Uterus (tissue), 4 donors: ENCODE results near the gene PYGO2. TPM values are rescaled to one million over a fixed set of nuclear protein-coding genes. Genes with fewer than 3 reads are reported as not detected.
A peak's percentile ranks its signal among the peaks of the same experiment; 100 is the strongest.

Source experiments
- DNase-seq, 2 donors: peaks; one replicate each; pipeline ENCODE4 v3.0.0-alpha.2; 2019 to 2020
- H3K27ac ChIP-seq, 2 donors: fragments of 200-600 bp; sonication (generic); 1 replicate in 1 of 2; 2 replicates in 1 of 2; pipeline ENCODE4 v1.5.1; 2016 to 2018
- H3K27me3 ChIP-seq, 2 donors: fragments of 200-600 bp; sonication (generic); one replicate each; pipeline ENCODE4 v1.5.1; 2018 to 2019; ENCODE audit warnings: control low read depth in 1 of 2
- H3K36me3 ChIP-seq, 2 donors: fragments of 200-600 bp; sonication (generic); one replicate each; pipeline ENCODE4 v1.5.1; 2019; ENCODE audit warnings: control low read depth in 1 of 2
- H3K4me1 ChIP-seq, 2 donors: fragments of 200-600 bp; sonication (generic); one replicate each; pipeline ENCODE4 v1.5.1; 2018 to 2019; ENCODE audit warnings: control low read depth in 1 of 2
- H3K4me3 ChIP-seq, 2 donors: fragments of 200-600 bp; sonication (generic); 1 replicate in 1 of 2; 2 replicates in 1 of 2; pipeline ENCODE4 v1.5.1; 2018 to 2019; ENCODE audit warnings: mild to moderate bottlenecking in 1 of 2
- H3K9me3 ChIP-seq, 2 donors: fragments of 200-600 bp; sonication (generic); one replicate each; pipeline ENCODE4 v1.5.1; 2019; ENCODE audit warnings: control low read depth in 1 of 2
- POLR2A ChIP-seq, 2 donors: fragments of 450-650 bp; IDR thresholded peaks; one replicate each; pipeline ENCODE4 v1.6.1; 2016; ENCODE audit warnings: antibody characterized with exemption in 2 of 2, mild to moderate bottlenecking in 1 of 2, moderate library complexity in 1 of 2
- intact Hi-C: fragments of 100-400 bp; cut with DNase I; formaldehyde crosslinking; loops from one replicate; pipeline ENCODE4 v1.15.1; 2023; ENCODE audit warnings: low total_unique reads
- total RNA-seq, 4 donors: library from RNA; depleted of rRNA in 3 of 4; stranded (reverse); fragments of >200 nt in 3 of 4; gene quantifications; one replicate each; pipeline versions ENCODE4 v1.1.0 to v1.2.4, GENCODE V29; 2014 to 2023
- TF ChIP-seq, protein P1 (sequence below), 4 experiments: fragments of 200-600 bp in 2 of 4; fragments of 450-650 bp in 2 of 4; sonication (generic) in 2 of 4; IDR thresholded peaks; one replicate each; pipeline ENCODE4 v1.5.1; 2016 to 2019; ENCODE audit warnings: antibody characterized with exemption in 4 of 4, mild to moderate bottlenecking in 2 of 4, moderate library complexity in 1 of 4
- donor health status: DM: yes; HTN: yes; CAD: no.

Gene PYGO2
- total RNA-seq, 4 donors from 2014 or later: 10.0 to 36.4 (median 15.9) TPM

DNA sequence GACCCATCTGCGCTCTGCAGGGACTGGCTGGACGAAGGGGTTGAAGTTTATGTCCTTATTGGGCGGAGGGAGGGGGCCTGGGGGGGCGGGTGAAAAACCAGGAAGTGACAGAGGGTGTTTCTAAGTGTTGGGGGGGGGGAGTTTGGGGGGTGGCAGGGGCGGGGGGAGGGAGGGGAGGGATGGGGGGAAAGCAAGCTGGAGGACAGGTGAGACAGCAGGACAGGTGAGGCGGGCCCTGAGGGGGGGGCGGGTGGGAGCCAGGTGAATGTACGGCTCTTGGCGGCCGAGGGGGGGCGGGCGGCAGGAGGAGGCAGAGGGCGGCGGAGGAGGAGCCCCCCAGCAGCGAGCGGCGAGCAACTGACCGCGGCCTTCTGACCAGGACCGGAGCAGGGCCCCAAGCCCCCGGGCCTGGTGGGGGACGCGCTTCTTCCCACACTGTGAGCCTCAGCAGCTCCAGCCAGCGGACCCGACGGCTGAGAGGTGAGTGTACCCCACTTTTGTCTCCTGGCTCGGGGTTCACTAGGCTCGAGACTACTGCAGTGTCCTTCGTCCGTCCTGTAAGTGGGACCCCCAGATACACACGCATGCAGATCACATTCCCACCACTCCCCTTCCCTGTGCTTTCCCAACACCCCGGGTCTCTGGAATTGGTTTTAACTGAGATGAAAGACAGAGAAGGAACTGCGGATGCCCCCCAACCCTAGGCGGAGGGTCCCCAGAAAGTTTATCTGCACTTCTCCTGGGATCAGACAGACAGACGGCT lies 41.1 kb upstream of the PYGO2 start, which contains the start of gene ZBTB7B:
ZBTB7B (plus strand) TSS at position 339 of the 763 bp plus-strand sequence. CDS start 11,859 bp downstream, outside the sequence.
- no peaks in the 10 kb centered on the region for H3K36me3 ChIP-seq
- intact Hi-C loops: no loop called here
- DNase-seq: peak in 1 of 2 donors; percentile 58
- H3K9me3 ChIP-seq: no peaks in the 10 kb centered on the region
- TF ChIP-seq POLR2A (IDR thresholded peaks at IDR 0.05): no peak
- TF ChIP-seq, protein P1, sequence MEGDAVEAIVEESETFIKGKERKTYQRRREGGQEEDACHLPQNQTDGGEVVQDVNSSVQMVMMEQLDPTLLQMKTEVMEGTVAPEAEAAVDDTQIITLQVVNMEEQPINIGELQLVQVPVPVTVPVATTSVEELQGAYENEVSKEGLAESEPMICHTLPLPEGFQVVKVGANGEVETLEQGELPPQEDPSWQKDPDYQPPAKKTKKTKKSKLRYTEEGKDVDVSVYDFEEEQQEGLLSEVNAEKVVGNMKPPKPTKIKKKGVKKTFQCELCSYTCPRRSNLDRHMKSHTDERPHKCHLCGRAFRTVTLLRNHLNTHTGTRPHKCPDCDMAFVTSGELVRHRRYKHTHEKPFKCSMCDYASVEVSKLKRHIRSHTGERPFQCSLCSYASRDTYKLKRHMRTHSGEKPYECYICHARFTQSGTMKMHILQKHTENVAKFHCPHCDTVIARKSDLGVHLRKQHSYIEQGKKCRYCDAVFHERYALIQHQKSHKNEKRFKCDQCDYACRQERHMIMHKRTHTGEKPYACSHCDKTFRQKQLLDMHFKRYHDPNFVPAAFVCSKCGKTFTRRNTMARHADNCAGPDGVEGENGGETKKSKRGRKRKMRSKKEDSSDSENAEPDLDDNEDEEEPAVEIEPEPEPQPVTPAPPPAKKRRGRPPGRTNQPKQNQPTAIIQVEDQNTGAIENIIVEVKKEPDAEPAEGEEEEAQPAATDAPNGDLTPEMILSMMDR (IDR thresholded peaks at IDR 0.05): no peak
- H3K27me3 ChIP-seq: no peaks in the 10 kb centered on the region
- H3K4me1 ChIP-seq: peaks cover 0 to 22% of the 10 kb centered on the region in 2 donors
- H3K27ac ChIP-seq: peak within 1 kb of the TSS; percentile 95 to 99
- H3K4me3 ChIP-seq: peak within 1 kb of the TSS; percentile 56 to 97

DNA sequence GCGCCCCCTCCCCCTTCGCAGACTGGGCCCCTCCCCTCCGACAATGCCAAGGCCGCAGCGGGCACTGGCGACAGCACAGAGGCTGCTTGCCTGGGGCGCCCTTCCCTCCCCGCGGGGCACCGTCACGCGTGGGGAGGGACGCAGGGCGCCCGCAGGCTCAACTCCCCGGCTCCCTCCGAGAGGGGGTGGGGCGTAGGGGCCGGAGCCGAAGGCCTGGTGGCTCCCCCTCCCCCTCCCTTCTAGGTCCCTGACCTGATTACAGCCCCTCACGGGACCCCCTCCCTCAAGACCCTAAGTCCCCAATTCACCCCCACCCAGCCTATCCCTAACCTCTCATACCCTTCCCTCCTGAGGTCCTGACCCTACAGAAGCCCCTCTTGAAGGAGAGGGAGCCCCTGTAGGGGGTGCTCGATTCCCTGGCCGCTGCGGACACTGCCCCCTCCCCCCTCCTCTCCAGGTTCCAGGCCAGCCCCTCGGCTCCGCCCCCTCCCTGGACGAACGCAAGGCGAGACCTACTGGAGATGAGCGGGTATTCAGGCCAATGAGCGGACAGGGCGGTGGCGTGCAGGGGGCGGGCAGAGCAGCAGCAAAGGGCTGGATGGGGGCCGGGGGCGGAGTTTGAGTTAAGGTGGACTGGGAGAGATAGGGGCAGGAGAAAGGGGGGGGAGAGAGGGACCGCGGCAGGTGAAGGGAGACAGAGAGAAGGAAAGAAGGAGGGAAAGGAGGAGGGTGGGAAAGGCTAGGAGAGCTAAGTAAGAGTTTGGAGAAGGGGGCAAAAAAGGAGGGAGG lies 40.3 kb upstream of the PYGO2 start:
- H3K9me3 ChIP-seq: no peaks in the 10 kb centered on the region
- H3K27me3 ChIP-seq: no peaks in the 10 kb centered on the region
- TF ChIP-seq, protein P1 (IDR thresholded peaks at IDR 0.05): peak; percentile 31 to 50 (median 45)
- peak; percentile 81 to 87 for TF ChIP-seq POLR2A (IDR thresholded peaks at IDR 0.05)
- peak overlapping the region; percentile 56 to 97 for H3K4me3 ChIP-seq
- H3K36me3 ChIP-seq: no peaks in the 10 kb centered on the region
- intact Hi-C loops: no loop called here
- H3K27ac ChIP-seq: peak overlapping the region; percentile 95 to 99
- DNase-seq: peak; percentile 100
- peaks cover 0 to 22% of the 10 kb centered on the region in 2 donors for H3K4me1 ChIP-seq

DNA sequence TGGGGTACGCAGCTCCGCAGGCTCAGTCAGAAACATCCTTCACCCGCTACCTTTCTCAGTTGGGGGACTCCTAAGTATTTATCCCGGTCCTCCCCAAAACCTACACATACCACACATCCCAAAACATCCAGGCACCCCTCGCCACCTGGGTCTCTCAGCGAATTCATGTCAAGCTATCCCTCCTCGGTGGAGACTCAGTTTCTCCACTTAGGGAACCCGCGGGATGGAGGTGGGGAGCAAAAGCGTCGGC lies 39.8 kb upstream of the PYGO2 start:
- no peak for DNase-seq
- peak overlapping the region; percentile 95 to 99 for H3K27ac ChIP-seq
- H3K9me3 ChIP-seq: no peaks in the 10 kb centered on the region
- no peaks in the 10 kb centered on the region for H3K27me3 ChIP-seq
- H3K4me3 ChIP-seq: peak overlapping the region; percentile 56 to 97
- peaks cover 0 to 22% of the 10 kb centered on the region in 2 donors for H3K4me1 ChIP-seq
- intact Hi-C loops: no loop called here
- H3K36me3 ChIP-seq: no peaks in the 10 kb centered on the region
- TF ChIP-seq, protein P1 (IDR thresholded peaks at IDR 0.05): no peak
- TF ChIP-seq POLR2A (IDR thresholded peaks at IDR 0.05): no peak

DNA sequence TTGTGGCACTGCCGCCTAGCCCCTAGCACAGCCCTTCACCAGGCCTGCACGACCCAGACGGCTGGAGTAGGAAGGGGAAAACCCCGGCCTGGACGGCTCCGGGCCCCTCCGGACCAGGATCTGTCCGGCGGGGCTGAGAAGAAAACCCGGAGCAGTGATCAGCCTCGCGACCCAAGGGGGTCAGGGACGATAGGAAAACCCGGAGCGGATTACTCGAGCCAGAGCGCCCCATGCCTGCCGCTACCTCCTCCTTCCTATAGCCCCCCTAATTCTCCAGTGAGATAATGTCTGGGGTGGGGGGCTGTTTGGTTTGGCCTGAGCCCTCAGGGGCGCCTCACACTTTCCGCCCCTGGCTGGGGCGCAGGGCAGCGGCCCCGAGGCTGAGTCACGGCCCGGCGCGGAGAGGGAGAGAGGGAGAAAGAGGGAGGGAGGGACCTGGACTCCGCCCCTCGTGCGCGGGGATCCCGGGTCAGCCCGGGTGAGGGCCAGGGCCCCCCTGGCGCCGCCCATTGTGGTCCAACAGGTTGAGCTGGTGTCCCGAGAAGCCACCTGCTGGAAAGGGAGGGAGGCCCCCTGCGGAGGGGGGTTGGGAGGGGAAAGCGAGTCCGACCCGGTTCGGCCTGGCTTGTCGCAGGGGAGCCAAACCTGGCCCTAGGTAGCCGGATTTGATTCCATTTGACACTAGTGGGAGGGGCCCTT lies 39.3 kb upstream of the PYGO2 start:
- H3K9me3 ChIP-seq: no peaks in the 10 kb centered on the region
- TF ChIP-seq POLR2A (IDR thresholded peaks at IDR 0.05): peak; percentile 25 to 88
- TF ChIP-seq, protein P1 (IDR thresholded peaks at IDR 0.05): peak in 2 of 4 experiments; percentile 44 to 65
- no peaks in the 10 kb centered on the region for H3K27me3 ChIP-seq
- peaks cover 0 to 22% of the 10 kb centered on the region in 2 donors for H3K4me1 ChIP-seq
- H3K4me3 ChIP-seq: peak overlapping the region; percentile 56 to 97
- peak overlapping the region; percentile 95 to 99 for H3K27ac ChIP-seq
- DNase-seq: peak; percentile 85 to 87
- H3K36me3 ChIP-seq: no peaks in the 10 kb centered on the region
- intact Hi-C loops: no loop called here
